Thyroid gland (tissue), 4 donors: ENCODE data around the gene NSMCE1. TPM values are rescaled to one million over a fixed set of nuclear protein-coding genes. Genes with fewer than 3 reads are reported as not detected.

Source experiments
- DNase-seq, 2 donors: peaks; one replicate each; pipeline ENCODE4 v3.0.0-alpha.2; 2019
- H3K27ac ChIP-seq, 3 donors: fragments of 200-600 bp; sonication (generic); 1 replicate in 2 of 3; 2 replicates in 1 of 3; pipeline ENCODE4 v1.5.1; 2016 to 2019; ENCODE audit warnings: mild to moderate bottlenecking in 1 of 3, moderate library complexity in 1 of 3
- H3K27me3 ChIP-seq: fragments of 200-600 bp; sonication (generic); one replicate; pipeline ENCODE4 v1.5.1; 2019
- H3K36me3 ChIP-seq, 2 donors: fragments of 200-600 bp; sonication (generic); one replicate each; pipeline ENCODE4 v1.5.1; 2016 to 2019
- H3K4me1 ChIP-seq, 2 donors: fragments of 200-600 bp; sonication (generic); one replicate each; pipeline ENCODE4 v1.5.1; 2017 to 2019
- H3K4me3 ChIP-seq, 3 donors: fragments of 200-600 bp; sonication (generic); replicated peaks in 1 of 3; 1 replicate in 2 of 3; 2 replicates in 1 of 3; pipeline ENCODE4 v1.5.1; 2016; ENCODE audit warnings: mild to moderate bottlenecking in 1 of 3
- H3K9me3 ChIP-seq: fragments of 200-600 bp; sonication (generic); one replicate; pipeline ENCODE4 v1.5.1; 2017
- POLR2A ChIP-seq, 2 donors: fragments of 450-650 bp; IDR thresholded peaks; one replicate each; pipeline ENCODE4 v1.6.1; 2017; ENCODE audit warnings: antibody characterized with exemption in 2 of 2, mild to moderate bottlenecking in 2 of 2, moderate library complexity in 1 of 2
- WGBS, 2 donors: methylation state at CpG; one replicate each; pipeline ENCODE4 v1.1.5; 2017; 5-methylcytosine and 5-hydroxymethylcytosine counted together
- intact Hi-C: fragments of 100-400 bp; cut with DNase I; formaldehyde crosslinking; loops from one replicate; pipeline ENCODE4 v1.15.1; 2023
- total RNA-seq, 4 donors: library from RNA; depleted of rRNA; stranded (reverse); fragments of >200 nt; gene quantifications; one replicate each; pipeline ENCODE4 v1.2.3, GENCODE V29; 2016
- TF ChIP-seq, protein P1 (sequence below), 6 experiments: fragments of 200-600 bp in 3 of 6; fragments of 450-650 bp in 3 of 6; sonication (generic) in 3 of 6; IDR thresholded peaks; one replicate each; pipeline ENCODE4 v1.5.1; 2016 to 2019; ENCODE audit warnings: antibody characterized with exemption in 6 of 6, mild to moderate bottlenecking in 2 of 6, inconsistent platforms in 1 of 6, moderate library complexity in 1 of 6

Gene NSMCE1
- total RNA-seq, 4 donors from 2014 or later, result 40.5 to 52.6 (median 48.8) TPM

- H3K4me3 ChIP-seq, result no peak overlapping the region
- H3K27me3 ChIP-seq, result no peaks in the 10 kb centered on the region
- H3K36me3 ChIP-seq, result peaks cover 8 to 12% of the 10 kb centered on the region in 2 donors
- DNase-seq, result no peak
- intact Hi-C loops, result loop anchor here (5.0 kb wide), 2 partner anchors 49 to 131 kb away; no protein-coding TSS in a partner anchor
- peaks cover 7 to 13% of the 10 kb centered on the region in 2 donors for H3K4me1 ChIP-seq
- TF ChIP-seq, protein P1, sequence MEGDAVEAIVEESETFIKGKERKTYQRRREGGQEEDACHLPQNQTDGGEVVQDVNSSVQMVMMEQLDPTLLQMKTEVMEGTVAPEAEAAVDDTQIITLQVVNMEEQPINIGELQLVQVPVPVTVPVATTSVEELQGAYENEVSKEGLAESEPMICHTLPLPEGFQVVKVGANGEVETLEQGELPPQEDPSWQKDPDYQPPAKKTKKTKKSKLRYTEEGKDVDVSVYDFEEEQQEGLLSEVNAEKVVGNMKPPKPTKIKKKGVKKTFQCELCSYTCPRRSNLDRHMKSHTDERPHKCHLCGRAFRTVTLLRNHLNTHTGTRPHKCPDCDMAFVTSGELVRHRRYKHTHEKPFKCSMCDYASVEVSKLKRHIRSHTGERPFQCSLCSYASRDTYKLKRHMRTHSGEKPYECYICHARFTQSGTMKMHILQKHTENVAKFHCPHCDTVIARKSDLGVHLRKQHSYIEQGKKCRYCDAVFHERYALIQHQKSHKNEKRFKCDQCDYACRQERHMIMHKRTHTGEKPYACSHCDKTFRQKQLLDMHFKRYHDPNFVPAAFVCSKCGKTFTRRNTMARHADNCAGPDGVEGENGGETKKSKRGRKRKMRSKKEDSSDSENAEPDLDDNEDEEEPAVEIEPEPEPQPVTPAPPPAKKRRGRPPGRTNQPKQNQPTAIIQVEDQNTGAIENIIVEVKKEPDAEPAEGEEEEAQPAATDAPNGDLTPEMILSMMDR (IDR thresholded peaks at IDR 0.05), result no peak
- 97 to 100% methylated on average over 5 to 8 of the region's 8 CpGs for WGBS, 2 donors
- H3K27ac ChIP-seq, result no peak overlapping the region
- no peaks in the 10 kb centered on the region for H3K9me3 ChIP-seq
These were observed 36.9 kb downstream of the NSMCE1 start for GRCh38 chr16:27231692-27232060.

GRCh38 chr16:27230562-27231001 lies 38.0 kb downstream of the NSMCE1 start:
- no peak for TF ChIP-seq POLR2A (IDR thresholded peaks at IDR 0.05)
- TF ChIP-seq, protein P1 (IDR thresholded peaks at IDR 0.05), result no peak
- Histone ChIP-seq H3K27ac (no peak overlapping the region), H3K4me1 (peaks cover 6% of the 10 kb centered on the region in 2 donors), H3K36me3 (peaks cover 8 to 12% of the 10 kb centered on the region in 2 donors), H3K27me3 (no peaks in the 10 kb centered on the region), H3K9me3 (no peaks in the 10 kb centered on the region), H3K4me3 (no peak overlapping the region)
- no peak for DNase-seq
- 89 to 93% methylated on average over 12 to 15 of the region's 16 CpGs for WGBS, 2 donors
- intact Hi-C loops, result loop anchor here (5.0 kb wide), 2 partner anchors 48 to 132 kb away; no protein-coding TSS in a partner anchor

- intact Hi-C loops, result loop anchor here (5.0 kb wide), 2 partner anchors 48 to 132 kb away; no protein-coding TSS in a partner anchor
- Histone ChIP-seq H3K27me3 (no peaks in the 10 kb centered on the region), H3K27ac (no peak overlapping the region), H3K9me3 (no peaks in the 10 kb centered on the region), H3K4me1 (no peaks in the 10 kb centered on the region), H3K4me3 (no peak overlapping the region), H3K36me3 (peaks cover 11 to 14% of the 10 kb centered on the region in 2 donors)
- 93 to 100% methylated on average over 2 to 18 of the region's 18 CpGs for WGBS, 2 donors
- TF ChIP-seq, protein P1 (IDR thresholded peaks at IDR 0.05), result no peak
- no peak for TF ChIP-seq POLR2A (IDR thresholded peaks at IDR 0.05)
- no peak for DNase-seq
These were observed 38.6 kb downstream of the NSMCE1 start for GRCh38 chr16:27229891-27230470.

- TF ChIP-seq, protein P1 (IDR thresholded peaks at IDR 0.05), result no peak
- TF ChIP-seq POLR2A (IDR thresholded peaks at IDR 0.05), result no peak
- H3K9me3 ChIP-seq, result no peaks in the 10 kb centered on the region
- H3K27ac ChIP-seq, result no peak overlapping the region
- no peak overlapping the region for H3K4me3 ChIP-seq
- no peaks in the 10 kb centered on the region for H3K4me1 ChIP-seq
- peaks cover 16 to 17% of the 10 kb centered on the region in 2 donors for H3K36me3 ChIP-seq
- no peak for DNase-seq
- H3K27me3 ChIP-seq, result no peaks in the 10 kb centered on the region
- intact Hi-C loops, result no loop called here
- 90 to 93% methylated on average over 21 of the region's 21 CpGs for WGBS, 2 donors
These were observed 39.7 kb downstream of the NSMCE1 start for GRCh38 chr16:27228621-27229501.

GRCh38 chr16:27228045-27228444 lies 40.5 kb downstream of the NSMCE1 start:
- Histone ChIP-seq H3K36me3 (peaks cover 14 to 16% of the 10 kb centered on the region in 2 donors), H3K9me3 (no peaks in the 10 kb centered on the region), H3K27me3 (no peaks in the 10 kb centered on the region), H3K4me3 (no peak overlapping the region), H3K27ac (no peak overlapping the region), H3K4me1 (peaks cover 0 to 2% of the 10 kb centered on the region in 2 donors)
- intact Hi-C loops, result no loop called here
- WGBS, 2 donors, result 83 to 95% methylated on average over 12 of the region's 12 CpGs
- no peak for DNase-seq
- TF ChIP-seq, protein P1 (IDR thresholded peaks at IDR 0.05), result no peak
- no peak for TF ChIP-seq POLR2A (IDR thresholded peaks at IDR 0.05)
